GM12878 (cell line): ENCODE measurements around the gene CTNNA1. TPM values are rescaled to one million over a fixed set of nuclear protein-coding genes. Genes with fewer than 3 reads are reported as not detected.

Experiments used
- ATAC-seq: fragments of 200-7000 bp; cut with Tn5 transposase; 3 replicates; pipeline ENCODE4 v1.9.1; 2020; ENCODE audit warnings: mild to moderate bottlenecking, moderate library complexity
- BruUV-seq: library from RNA; stranded (reverse); fragments of 400-500 nt; replicated peaks from 2 replicates; lab custom pipeline; 2021; lab: Mats Ljungman, UMichigan
- CTCF ChIA-PET: fragments of 300-600 bp; sonication (Branson Sonifier 250); formaldehyde crosslinking; extraction: SDS; loops from one replicate; lab custom pipeline; 2021; ENCODE audit warnings: inconsistent platforms; lab: Yijun Ruan, JAX
- POLR2A ChIA-PET: fragments of 350-600 bp; formaldehyde crosslinking; extraction: SDS; loops from one replicate; lab custom pipeline; 2021; ENCODE audit warnings: inconsistent platforms; lab: Charles Lee
- RAD21 ChIA-PET: fragments of 300-600 bp; sonication (Branson Sonifier 250); formaldehyde crosslinking; loops from one replicate; lab custom pipeline; 2023; ENCODE audit warnings: antibody characterized with exemption; ENCODE audit not compliant: unreplicated experiment; lab: Charles Lee
- SMC1A ChIA-PET: fragments of 300-600 bp; sonication (Branson Sonifier 250); formaldehyde crosslinking; loops from one replicate; lab custom pipeline; 2023; ENCODE audit not compliant: unreplicated experiment, uncharacterized antibody; lab: Charles Lee
- DNase-seq: peaks from one replicate; pipeline ENCODE4 v3.0.0-alpha.2; 2011; ENCODE audit warnings: low read depth, low spot score
- FAIRE-seq: peaks from 3 replicates; lab custom pipeline; 2011; peaks lifted over from hg19 to GRCh38; lab: Jason Lieb, UNC
- H2AFZ ChIP-seq: 2 replicates; pipeline ENCODE4 v1.6.0; 2011; ENCODE audit warnings: low read depth, low read length, control low read depth; ENCODE audit not compliant: control insufficient read depth
- H3K27ac ChIP-seq: 2 replicates; pipeline ENCODE4 v1.5.1; 2011; ENCODE audit warnings: control low read depth; ENCODE audit not compliant: control insufficient read depth, insufficient read depth
- H3K27me3 ChIP-seq, 2 experiments: replicated peaks in 1 of 2; 2 replicates each; pipeline versions ENCODE4 v1.6.0 to v1.6.1; 2011; ENCODE audit warnings: low read length in 1 of 2; ENCODE audit not compliant: control insufficient read depth in 2 of 2, insufficient read depth in 2 of 2
- H3K36me3 ChIP-seq, 2 experiments: 2 replicates each; pipeline ENCODE4 v1.5.1; 2011; ENCODE audit warnings: low read length in 1 of 2; ENCODE audit not compliant: control insufficient read depth in 2 of 2, insufficient read depth in 2 of 2
- H3K4me1 ChIP-seq: 2 replicates; pipeline ENCODE4 v1.6.1; 2011; ENCODE audit warnings: mild to moderate bottlenecking, low read length, moderate library complexity, mixed read lengths; ENCODE audit not compliant: control insufficient read depth, insufficient read depth
- H3K4me2 ChIP-seq: 2 replicates; pipeline ENCODE4 v1.6.0; 2011; ENCODE audit warnings: control low read depth; ENCODE audit not compliant: control insufficient read depth, insufficient read depth
- H3K4me3 ChIP-seq: fragments of 200-600 bp; sonication (generic); 2 replicates; pipeline ENCODE4 v1.5.1; 2016
- H3K79me2 ChIP-seq: 2 replicates; pipeline ENCODE4 v1.6.0; 2011; ENCODE audit warnings: low read length; ENCODE audit not compliant: control insufficient read depth, insufficient read depth
- H3K9ac ChIP-seq: 2 replicates; pipeline ENCODE4 v1.8.0; 2011; ENCODE audit warnings: low read length, control low read depth, mixed read lengths; ENCODE audit not compliant: control insufficient read depth, insufficient read depth
- H3K9me3 ChIP-seq: replicated peaks from 3 replicates; pipeline ENCODE4 v1.5.1; 2011; ENCODE audit warnings: mild to moderate bottlenecking, low read length; ENCODE audit not compliant: control insufficient read depth, insufficient read depth
- H4K20me1 ChIP-seq: 2 replicates; pipeline ENCODE4 v1.6.0; 2011; ENCODE audit not compliant: control insufficient read depth, insufficient read depth
- FOS ChIP-seq: IDR thresholded peaks from 3 replicates; pipeline ENCODE4 v1.6.1; 2011; ENCODE audit warnings: borderline replicate concordance; ENCODE audit not compliant: insufficient read length; ENCODE audit errors: extremely low read depth
- HDAC6 ChIP-seq: fragments of 200-600 bp; sonication (generic); IDR thresholded peaks from one replicate; pipeline ENCODE4 v1.8.0; 2017; ENCODE audit warnings: antibody characterized with exemption; ENCODE audit not compliant: unreplicated experiment
- IKZF2 ChIP-seq, 2 experiments: fragments of 450-650 bp; IDR thresholded peaks; 2 replicates each; pipeline ENCODE4 v1.6.1; 2017; ENCODE audit warnings: mild to moderate bottlenecking in 2 of 2, moderate library complexity in 2 of 2
- KDM1A ChIP-seq: fragments of 200-600 bp; sonication (generic); IDR thresholded peaks from 2 replicates; pipeline ENCODE4 v1.6.1; 2016; ENCODE audit warnings: borderline replicate concordance
- PAX8 ChIP-seq: fragments of 450-650 bp; IDR thresholded peaks from 2 replicates; pipeline ENCODE4 v1.6.1; 2017; ENCODE audit warnings: mild to moderate bottlenecking, moderate library complexity
- SRF ChIP-seq, 2 experiments: IDR thresholded peaks; 2 replicates each; pipeline ENCODE4 v1.6.1; 2011; ENCODE audit warnings: low read depth in 2 of 2, low read length in 2 of 2, mild to moderate bottlenecking in 1 of 2, moderate library complexity in 1 of 2
- ZNF24 ChIP-seq: fragments of 450-650 bp; IDR thresholded peaks from 2 replicates; pipeline ENCODE4 v1.6.1; 2017; ENCODE audit warnings: antibody characterized with exemption, mild to moderate bottlenecking
- ZNF622 ChIP-seq: fragments of 450-650 bp; IDR thresholded peaks from 2 replicates; pipeline ENCODE4 v1.6.1; 2017; ENCODE audit warnings: mild to moderate bottlenecking, inconsistent platforms
- WGBS: methylation state at CpG from one replicate; pipeline ENCODE4 v1.1.6; 2016; ENCODE audit warnings: low lambda C conversion rate; ENCODE audit not compliant: insufficient replicate concordance, insufficient coverage; ENCODE audit errors: missing lambda C conversion rate; 5-methylcytosine and 5-hydroxymethylcytosine counted together
- in situ Hi-C: fragments of 300-500 bp; cut with MboI; formaldehyde crosslinking; loops from 9 replicates; pipeline ENCODE4 v1.14.3; 2018; ENCODE audit warnings: mixed read lengths
- intact Hi-C: fragments of 100-400 bp; cut with micrococcal nuclease; formaldehyde crosslinking; loops from one replicate; pipeline ENCODE4 v1.14.2; 2022; ENCODE audit not compliant: unreplicated experiment
- polyA plus RNA-seq, 11 experiments: library from polyadenylated mRNA; depleted of rRNA in 4 of 11; unstranded in 6 of 11; stranded (reverse) in 5 of 11; fragments of >200 nt; fragmentation: Nextera tagmentation in 4 of 11; fragmentation: Illumina TruSeq in 1 of 11; extraction: Ambion mirVana in 4 of 11; extraction: Trizol in 1 of 11; gene quantifications; 1 replicate in 1 of 11; 2 replicates in 10 of 11; pipeline versions ENCODE4 v1.2.1 to v1.2.3, GENCODE V29; 2011 to 2016; ENCODE audit warnings: inconsistent platforms in 2 of 11, missing spikeins in 2 of 11, low read depth in 1 of 11
- total RNA-seq, 4 experiments: library from RNA; depleted of rRNA in 3 of 4; stranded (reverse); fragments of >200 nt in 3 of 4; fragmentation: Illumina TruSeq in 1 of 4; extraction: Trizol in 1 of 4; gene quantifications; 2 replicates each; pipeline versions ENCODE4 v1.2.1 to v1.2.3, GENCODE V29; 2013 to 2021
- TF ChIP-seq, protein P1 (sequence below): fragments of 450-650 bp; IDR thresholded peaks from 2 replicates; pipeline ENCODE4 v1.6.1; 2016; ENCODE audit warnings: mild to moderate bottlenecking
- TF ChIP-seq, protein P2 (sequence below): fragments of 450-650 bp; IDR thresholded peaks from 2 replicates; pipeline ENCODE4 v1.6.1; 2017; ENCODE audit warnings: borderline replicate concordance
- TF ChIP-seq, protein P3 (sequence below): fragments of 450-650 bp; IDR thresholded peaks from 2 replicates; pipeline ENCODE4 v1.6.1; 2017; ENCODE audit warnings: antibody characterized with exemption, mild to moderate bottlenecking, moderate library complexity
- TF ChIP-seq, protein P4 (sequence below): IDR thresholded peaks from 2 replicates; pipeline ENCODE4 v1.6.1; 2012; ENCODE audit warnings: low read depth, low read length, improper control_type of control experiment
- TF ChIP-seq, protein P5 (sequence below): IDR thresholded peaks from 2 replicates; pipeline ENCODE4 v1.6.1; 2012; ENCODE audit warnings: mild to moderate bottlenecking, low read depth, low read length

Gene CTNNA1
- total and polyA plus RNA-seq, 10 of the 15 experiments (the other 5 are each of a cell fraction or from before 2014, with no cell fraction given), result 32.6 to 104 (median 57.7) TPM

DNA sequence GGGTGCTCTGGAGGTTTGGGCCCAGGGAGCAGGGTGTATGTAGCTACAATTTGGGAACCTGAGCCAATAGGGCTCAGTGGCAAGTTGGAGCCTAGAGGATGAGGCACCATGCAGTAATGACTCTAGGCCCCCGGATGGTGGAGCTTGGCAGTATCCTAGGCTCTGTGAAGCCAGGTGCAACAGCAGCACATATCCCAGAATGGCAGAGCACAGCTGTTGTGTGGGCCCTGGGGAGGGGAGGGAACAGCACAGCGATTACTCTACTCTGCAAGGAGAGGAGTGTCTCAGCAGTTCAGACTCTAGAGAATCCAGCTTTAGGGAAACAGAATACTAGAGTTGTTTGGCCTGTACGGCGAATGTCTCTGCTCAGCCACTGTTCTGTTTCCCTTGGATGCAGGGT is 65.9 kb downstream of the CTNNA1 start (continued):
- TF ChIP-seq, protein P1, sequence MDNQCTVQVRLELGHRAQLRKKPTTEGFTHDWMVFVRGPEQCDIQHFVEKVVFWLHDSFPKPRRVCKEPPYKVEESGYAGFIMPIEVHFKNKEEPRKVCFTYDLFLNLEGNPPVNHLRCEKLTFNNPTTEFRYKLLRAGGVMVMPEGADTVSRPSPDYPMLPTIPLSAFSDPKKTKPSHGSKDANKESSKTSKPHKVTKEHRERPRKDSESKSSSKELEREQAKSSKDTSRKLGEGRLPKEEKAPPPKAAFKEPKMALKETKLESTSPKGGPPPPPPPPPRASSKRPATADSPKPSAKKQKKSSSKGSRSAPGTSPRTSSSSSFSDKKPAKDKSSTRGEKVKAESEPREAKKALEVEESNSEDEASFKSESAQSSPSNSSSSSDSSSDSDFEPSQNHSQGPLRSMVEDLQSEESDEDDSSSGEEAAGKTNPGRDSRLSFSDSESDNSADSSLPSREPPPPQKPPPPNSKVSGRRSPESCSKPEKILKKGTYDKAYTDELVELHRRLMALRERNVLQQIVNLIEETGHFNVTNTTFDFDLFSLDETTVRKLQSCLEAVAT, result no peak

DNA sequence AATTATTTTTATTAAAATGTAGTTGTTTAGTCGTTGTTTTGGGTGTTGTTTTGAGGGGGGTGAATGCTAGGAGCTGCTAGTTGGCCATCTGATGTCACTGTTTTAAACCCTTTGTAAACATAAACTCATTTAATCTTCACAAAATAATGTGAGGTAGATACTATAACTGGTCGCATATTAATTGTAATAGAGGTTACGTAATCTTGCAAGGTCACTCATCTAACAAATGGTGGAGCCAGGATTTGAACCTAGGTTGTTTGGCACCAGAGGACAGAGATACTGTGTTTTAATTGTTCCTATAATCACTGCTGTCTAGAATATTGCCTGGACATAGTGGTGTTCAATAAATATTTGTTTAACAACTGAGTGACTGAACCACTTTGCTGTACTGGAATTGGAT is 67.5 kb downstream of the CTNNA1 start:
- no peaks in the 10 kb centered on the region for H4K20me1 ChIP-seq
- TF ChIP-seq KDM1A, result no peak
- TF ChIP-seq, protein P2, sequence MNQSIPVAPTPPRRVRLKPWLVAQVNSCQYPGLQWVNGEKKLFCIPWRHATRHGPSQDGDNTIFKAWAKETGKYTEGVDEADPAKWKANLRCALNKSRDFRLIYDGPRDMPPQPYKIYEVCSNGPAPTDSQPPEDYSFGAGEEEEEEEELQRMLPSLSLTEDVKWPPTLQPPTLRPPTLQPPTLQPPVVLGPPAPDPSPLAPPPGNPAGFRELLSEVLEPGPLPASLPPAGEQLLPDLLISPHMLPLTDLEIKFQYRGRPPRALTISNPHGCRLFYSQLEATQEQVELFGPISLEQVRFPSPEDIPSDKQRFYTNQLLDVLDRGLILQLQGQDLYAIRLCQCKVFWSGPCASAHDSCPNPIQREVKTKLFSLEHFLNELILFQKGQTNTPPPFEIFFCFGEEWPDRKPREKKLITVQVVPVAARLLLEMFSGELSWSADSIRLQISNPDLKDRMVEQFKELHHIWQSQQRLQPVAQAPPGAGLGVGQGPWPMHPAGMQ, result no peak
- no peak for TF ChIP-seq ZNF24
- no peak for TF ChIP-seq IKZF2 (IDR thresholded peaks at IDR 0.05)
- TF ChIP-seq, protein P3, sequence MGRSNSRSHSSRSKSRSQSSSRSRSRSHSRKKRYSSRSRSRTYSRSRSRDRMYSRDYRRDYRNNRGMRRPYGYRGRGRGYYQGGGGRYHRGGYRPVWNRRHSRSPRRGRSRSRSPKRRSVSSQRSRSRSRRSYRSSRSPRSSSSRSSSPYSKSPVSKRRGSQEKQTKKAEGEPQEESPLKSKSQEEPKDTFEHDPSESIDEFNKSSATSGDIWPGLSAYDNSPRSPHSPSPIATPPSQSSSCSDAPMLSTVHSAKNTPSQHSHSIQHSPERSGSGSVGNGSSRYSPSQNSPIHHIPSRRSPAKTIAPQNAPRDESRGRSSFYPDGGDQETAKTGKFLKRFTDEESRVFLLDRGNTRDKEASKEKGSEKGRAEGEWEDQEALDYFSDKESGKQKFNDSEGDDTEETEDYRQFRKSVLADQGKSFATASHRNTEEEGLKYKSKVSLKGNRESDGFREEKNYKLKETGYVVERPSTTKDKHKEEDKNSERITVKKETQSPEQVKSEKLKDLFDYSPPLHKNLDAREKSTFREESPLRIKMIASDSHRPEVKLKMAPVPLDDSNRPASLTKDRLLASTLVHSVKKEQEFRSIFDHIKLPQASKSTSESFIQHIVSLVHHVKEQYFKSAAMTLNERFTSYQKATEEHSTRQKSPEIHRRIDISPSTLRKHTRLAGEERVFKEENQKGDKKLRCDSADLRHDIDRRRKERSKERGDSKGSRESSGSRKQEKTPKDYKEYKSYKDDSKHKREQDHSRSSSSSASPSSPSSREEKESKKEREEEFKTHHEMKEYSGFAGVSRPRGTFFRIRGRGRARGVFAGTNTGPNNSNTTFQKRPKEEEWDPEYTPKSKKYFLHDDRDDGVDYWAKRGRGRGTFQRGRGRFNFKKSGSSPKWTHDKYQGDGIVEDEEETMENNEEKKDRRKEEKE, result no peak
- TF ChIP-seq FOS, result no peak
- no peak for TF ChIP-seq PAX8
- no peak for TF ChIP-seq HDAC6
- TF ChIP-seq, protein P4, sequence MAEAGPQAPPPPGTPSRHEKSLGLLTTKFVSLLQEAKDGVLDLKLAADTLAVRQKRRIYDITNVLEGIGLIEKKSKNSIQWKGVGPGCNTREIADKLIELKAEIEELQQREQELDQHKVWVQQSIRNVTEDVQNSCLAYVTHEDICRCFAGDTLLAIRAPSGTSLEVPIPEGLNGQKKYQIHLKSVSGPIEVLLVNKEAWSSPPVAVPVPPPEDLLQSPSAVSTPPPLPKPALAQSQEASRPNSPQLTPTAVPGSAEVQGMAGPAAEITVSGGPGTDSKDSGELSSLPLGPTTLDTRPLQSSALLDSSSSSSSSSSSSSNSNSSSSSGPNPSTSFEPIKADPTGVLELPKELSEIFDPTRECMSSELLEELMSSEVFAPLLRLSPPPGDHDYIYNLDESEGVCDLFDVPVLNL, result no peak
- no peak for TF ChIP-seq SRF (IDR thresholded peaks at IDR 0.05; ENCODE audit: low read depth in 2 of 2, low read length in 2 of 2)
- no peak for TF ChIP-seq ZNF622
- TF ChIP-seq, protein P5, sequence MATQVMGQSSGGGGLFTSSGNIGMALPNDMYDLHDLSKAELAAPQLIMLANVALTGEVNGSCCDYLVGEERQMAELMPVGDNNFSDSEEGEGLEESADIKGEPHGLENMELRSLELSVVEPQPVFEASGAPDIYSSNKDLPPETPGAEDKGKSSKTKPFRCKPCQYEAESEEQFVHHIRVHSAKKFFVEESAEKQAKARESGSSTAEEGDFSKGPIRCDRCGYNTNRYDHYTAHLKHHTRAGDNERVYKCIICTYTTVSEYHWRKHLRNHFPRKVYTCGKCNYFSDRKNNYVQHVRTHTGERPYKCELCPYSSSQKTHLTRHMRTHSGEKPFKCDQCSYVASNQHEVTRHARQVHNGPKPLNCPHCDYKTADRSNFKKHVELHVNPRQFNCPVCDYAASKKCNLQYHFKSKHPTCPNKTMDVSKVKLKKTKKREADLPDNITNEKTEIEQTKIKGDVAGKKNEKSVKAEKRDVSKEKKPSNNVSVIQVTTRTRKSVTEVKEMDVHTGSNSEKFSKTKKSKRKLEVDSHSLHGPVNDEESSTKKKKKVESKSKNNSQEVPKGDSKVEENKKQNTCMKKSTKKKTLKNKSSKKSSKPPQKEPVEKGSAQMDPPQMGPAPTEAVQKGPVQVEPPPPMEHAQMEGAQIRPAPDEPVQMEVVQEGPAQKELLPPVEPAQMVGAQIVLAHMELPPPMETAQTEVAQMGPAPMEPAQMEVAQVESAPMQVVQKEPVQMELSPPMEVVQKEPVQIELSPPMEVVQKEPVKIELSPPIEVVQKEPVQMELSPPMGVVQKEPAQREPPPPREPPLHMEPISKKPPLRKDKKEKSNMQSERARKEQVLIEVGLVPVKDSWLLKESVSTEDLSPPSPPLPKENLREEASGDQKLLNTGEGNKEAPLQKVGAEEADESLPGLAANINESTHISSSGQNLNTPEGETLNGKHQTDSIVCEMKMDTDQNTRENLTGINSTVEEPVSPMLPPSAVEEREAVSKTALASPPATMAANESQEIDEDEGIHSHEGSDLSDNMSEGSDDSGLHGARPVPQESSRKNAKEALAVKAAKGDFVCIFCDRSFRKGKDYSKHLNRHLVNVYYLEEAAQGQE, result no peak

More for the DNA sequence above, 67.5 kb downstream of the CTNNA1 start:
- SMC1A ChIA-PET, result no interaction called here
- Histone ChIP-seq H3K4me3 (no peak overlapping the region), H3K36me3 (peaks cover 2 to 4% of the 10 kb centered on the region in 2 experiments; a peak in 3 of 4 replicates), H3K9me3 (no peaks in the 10 kb centered on the region), H3K4me2 (no peak overlapping the region), H3K27me3 (no peaks in the 10 kb centered on the region), H3K27ac (no peak overlapping the region), H3K4me1 (no peaks in the 10 kb centered on the region), H3K79me2 (no peaks in the 10 kb centered on the region), H2AFZ (no peak overlapping the region), H3K9ac (no peak overlapping the region)
- DNase-seq (no peak), FAIRE-seq (no peak), ATAC-seq (no peak)
- RAD21 ChIA-PET, result no interaction called here
- POLR2A ChIA-PET, result no interaction called here
- intact Hi-C loops, result no loop called here
- in situ Hi-C loops, result no loop called here
- no TSS peak for BruUV-seq
- 98% methylated on average over 3 of the region's 3 CpGs for WGBS
- CTCF ChIA-PET, result interaction anchor here (2.4 kb wide), 1 partner anchor 31 kb away, joined by 17 read pairs; no protein-coding TSS in a partner anchor
